NCI-H774 (cell line): ENCODE measurements around the gene JAZF1.
A peak's percentile ranks its signal among the peaks of the same experiment; 100 is the strongest.
"Not testable (repeated sequence)": the region's sequence is repeated elsewhere in the genome, so short reads cannot be mapped to it uniquely, and the experiment has no call there.

Experiments
- DNase-seq: peaks from one replicate; lab custom pipeline; 2025; lab: John Stamatoyannopoulos, UW

JAZF1 gene

GRCh38 chr7:27940341-27940740, 240.3 kb downstream of the JAZF1 start:
- no peak for DNase-seq

DNA sequence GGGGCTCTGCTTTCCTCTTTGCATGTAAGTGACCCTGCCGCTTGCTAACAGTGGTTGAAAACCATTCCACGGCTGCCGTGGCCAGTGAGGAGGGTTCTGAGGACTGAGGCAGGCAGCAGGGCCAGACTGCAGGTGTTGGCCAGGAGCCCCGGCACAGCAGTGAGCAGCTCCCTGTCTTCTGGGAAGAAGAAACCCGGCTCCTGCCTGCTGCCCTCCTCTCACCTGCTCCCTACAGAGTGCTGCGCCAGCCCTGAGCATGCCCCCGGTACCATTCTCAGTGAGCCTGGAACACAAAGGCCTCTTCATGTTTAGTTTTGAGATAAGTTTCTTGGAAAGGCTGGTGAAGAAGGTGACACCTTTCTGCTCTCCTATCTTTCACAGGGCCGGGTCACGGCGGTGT, 240.7 kb downstream of the JAZF1 start:
- no peak for DNase-seq

DNA sequence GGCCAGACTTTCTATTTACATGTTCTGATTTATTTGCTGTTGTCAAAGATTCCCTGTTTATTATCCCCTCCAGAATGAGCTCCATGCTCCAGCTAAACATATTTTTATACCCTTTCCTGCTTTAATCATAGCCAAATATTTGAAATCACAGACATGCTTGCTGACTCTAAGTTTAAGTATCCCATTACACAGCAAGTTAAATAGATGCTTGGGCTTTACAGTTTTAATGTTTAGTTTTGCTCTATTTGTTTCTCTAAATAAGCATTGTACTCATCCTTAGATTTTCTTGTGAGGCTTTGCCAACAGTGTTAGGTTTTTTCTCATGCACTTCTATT, 243.9 kb downstream of the JAZF1 start:
- DNase-seq = no peak

DNA sequence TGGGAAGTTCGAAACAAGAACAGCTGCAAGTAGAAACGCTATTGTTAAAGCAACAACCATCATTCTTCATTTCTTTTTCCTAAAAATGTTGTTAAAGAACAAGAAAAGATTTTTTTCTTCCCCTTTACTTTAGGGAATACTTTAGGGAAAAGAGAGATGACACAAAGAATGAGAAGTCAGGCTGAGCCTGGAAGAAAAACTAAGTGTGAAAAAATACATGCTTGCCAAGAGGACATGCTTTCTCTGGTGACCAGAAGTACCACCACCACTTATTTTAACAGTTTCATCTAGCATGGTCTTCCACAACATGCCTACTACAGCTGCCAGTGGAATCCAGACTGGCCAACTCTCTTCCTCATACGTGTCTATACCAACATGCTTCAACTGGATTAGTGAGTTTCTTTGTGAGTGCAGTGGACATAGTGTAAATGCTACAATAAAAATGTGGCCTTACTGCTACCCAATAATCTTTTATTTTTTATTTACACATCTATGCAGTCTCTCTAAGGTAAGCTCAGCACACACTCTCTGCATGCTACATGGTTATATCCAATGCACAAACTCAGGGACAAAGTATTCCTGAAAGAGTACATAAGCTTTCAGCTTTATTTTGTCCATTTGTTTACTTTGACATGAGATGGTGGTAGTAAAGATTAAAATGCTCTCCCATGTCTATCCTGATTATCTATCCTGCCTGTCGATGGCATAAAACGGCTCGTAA, 244.4 kb downstream of the JAZF1 start:
- no peak for DNase-seq

- DNase-seq = no peak
Measured at GRCh38 chr7:27933671-27934565, 246.7 kb downstream of the JAZF1 start.

- DNase-seq = no peak
Measured at GRCh38 chr7:27930910-27931476, 249.6 kb downstream of the JAZF1 start.

GRCh38 chr7:27929127-27929526, 251.5 kb downstream of the JAZF1 start:
- DNase-seq = no peak

GRCh38 chr7:27928001-27928400, 252.6 kb downstream of the JAZF1 start:
- DNase-seq = no peak

- DNase-seq = no peak
Measured at GRCh38 chr7:27925573-27926201, 254.9 kb downstream of the JAZF1 start.

DNA sequence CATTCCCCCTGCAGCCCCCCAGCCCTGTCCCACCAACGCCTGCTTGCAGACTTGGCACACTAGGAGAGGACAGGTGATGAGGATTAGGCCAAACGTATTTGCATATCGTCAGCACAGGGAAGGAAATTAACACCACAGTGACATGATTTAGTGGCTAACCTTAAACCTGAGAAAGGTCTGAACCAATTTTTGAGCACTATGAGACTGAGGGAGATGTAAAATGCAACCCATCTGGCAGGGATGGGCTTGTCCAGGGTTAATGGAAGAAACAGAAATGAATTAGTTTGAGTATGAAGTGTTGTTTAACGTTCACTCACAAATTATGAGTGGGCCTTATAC, 257.0 kb downstream of the JAZF1 start:
- no peak for DNase-seq

- DNase-seq = no peak
Measured at GRCh38 chr7:27922907-27923641, 257.5 kb downstream of the JAZF1 start.

DNA sequence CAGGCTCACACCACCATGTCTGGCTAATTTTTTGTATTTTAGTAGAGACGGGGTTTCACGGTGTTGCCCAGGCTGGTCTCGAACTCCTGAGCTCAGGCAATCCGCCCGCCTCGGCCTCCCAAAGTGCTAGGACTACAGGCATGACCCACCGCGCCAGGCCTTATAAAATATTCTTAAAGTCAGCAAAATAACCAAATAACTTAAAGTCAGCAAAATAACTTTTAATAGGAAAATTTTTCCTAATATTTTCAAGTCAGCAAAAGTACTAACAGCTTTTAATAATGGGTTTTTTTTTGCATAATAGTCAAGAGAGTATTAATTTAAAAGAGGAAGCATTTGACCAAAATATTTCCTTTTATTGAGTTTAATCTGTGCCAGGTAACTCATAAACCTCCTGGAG, 258.2 kb downstream of the JAZF1 start:
- DNase-seq = not testable (repeated sequence)

- DNase-seq = peak; percentile 45
Measured at GRCh38 chr7:27921081-27921836, 259.3 kb downstream of the JAZF1 start.

GRCh38 chr7:27920281-27920946, 260.2 kb downstream of the JAZF1 start:
- DNase-seq = no peak

- no peak for DNase-seq
Measured at GRCh38 chr7:27918503-27918902, 262.1 kb downstream of the JAZF1 start.

DNA sequence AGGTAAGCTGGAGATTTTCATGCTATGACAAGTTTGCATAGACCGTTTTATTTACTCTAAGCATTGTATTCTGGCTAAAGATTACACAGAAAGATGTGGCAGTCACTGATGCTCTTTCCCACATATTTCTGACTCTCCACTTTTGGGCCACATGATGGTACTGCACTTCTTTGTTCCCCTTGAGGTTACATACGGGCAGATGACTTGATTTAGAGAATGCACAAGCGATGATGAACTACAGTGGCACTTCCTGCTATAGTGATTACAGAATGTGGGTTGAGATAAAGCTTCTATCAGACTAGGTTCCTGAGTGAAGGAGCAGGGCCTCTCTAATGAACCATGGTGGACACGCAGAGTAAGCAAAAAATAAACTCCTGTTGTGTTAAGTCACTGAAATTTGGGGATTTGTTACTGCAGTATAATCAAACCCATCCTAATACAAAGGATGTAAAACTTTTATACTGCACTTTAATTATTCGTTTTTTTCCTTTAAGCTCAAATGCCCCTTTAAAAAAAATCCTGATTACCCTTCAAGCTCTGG, 262.8 kb downstream of the JAZF1 start:
- no peak for DNase-seq

GRCh38 chr7:27917119-27917518, 263.5 kb downstream of the JAZF1 start:
- DNase-seq = no peak

GRCh38 chr7:27916372-27916771, 264.2 kb downstream of the JAZF1 start:
- no peak for DNase-seq

GRCh38 chr7:27914409-27914808, 266.2 kb downstream of the JAZF1 start:
- no peak for DNase-seq

DNA sequence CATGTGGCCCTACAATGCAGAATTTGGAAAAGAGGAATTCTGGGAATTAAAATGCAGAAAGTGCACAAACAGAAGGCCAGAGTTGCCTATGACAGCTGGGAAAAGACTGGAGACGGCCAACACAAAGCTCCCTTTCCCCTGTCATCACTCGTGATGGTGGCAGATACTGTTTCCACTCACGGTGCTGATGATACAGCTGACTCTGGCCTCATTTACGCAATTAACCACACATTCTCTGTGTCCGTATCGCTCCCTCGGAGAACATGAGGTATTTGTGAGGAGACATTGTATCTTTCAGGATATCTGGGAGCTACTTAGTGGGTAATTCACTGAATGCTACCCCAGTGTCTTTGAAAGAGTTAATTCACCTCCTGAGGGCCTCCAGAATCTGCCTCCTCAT, 267.8 kb downstream of the JAZF1 start:
- no peak for DNase-seq
